ENCODE results near the gene EIF3F.

EIF3F gene

GRCh38 chr11:8008212-8008611 lies 21.1 kb downstream of the EIF3F start:
- Mint-ChIP-seq H3K27me3 (ENCODE audit: low read depth) (peaks cover 12% of the 10 kb centered on the region), H3K4me1 (no peaks in the 10 kb centered on the region), H3K27ac (no peak overlapping the region), H3K9me3 (no peaks in the 10 kb centered on the region), H3K36me3 (ENCODE audit: low read depth) (no peaks in the 10 kb centered on the region), H3K4me3 (no peak overlapping the region)
- TF ChIP-seq, protein P1, sequence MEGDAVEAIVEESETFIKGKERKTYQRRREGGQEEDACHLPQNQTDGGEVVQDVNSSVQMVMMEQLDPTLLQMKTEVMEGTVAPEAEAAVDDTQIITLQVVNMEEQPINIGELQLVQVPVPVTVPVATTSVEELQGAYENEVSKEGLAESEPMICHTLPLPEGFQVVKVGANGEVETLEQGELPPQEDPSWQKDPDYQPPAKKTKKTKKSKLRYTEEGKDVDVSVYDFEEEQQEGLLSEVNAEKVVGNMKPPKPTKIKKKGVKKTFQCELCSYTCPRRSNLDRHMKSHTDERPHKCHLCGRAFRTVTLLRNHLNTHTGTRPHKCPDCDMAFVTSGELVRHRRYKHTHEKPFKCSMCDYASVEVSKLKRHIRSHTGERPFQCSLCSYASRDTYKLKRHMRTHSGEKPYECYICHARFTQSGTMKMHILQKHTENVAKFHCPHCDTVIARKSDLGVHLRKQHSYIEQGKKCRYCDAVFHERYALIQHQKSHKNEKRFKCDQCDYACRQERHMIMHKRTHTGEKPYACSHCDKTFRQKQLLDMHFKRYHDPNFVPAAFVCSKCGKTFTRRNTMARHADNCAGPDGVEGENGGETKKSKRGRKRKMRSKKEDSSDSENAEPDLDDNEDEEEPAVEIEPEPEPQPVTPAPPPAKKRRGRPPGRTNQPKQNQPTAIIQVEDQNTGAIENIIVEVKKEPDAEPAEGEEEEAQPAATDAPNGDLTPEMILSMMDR (IDR thresholded peaks at IDR 0.05; ENCODE audit: unreplicated experiment in 3 of 3): no peak

- no peaks in the 10 kb centered on the region for H3K4me1 Mint-ChIP-seq
- no peaks in the 10 kb centered on the region for H3K36me3 Mint-ChIP-seq (ENCODE audit: low read depth)
- H3K4me3 Mint-ChIP-seq: no peak overlapping the region
- TF ChIP-seq, protein P1 (IDR thresholded peaks at IDR 0.05; ENCODE audit: unreplicated experiment in 3 of 3): no peak
- no peak overlapping the region for H3K27ac Mint-ChIP-seq
- H3K9me3 Mint-ChIP-seq: no peaks in the 10 kb centered on the region
- peaks cover 15% of the 10 kb centered on the region for H3K27me3 Mint-ChIP-seq (ENCODE audit: low read depth)
Observed at GRCh38 chr11:8009856-8010255, 22.7 kb downstream of the EIF3F start.

GRCh38 chr11:8011371-8011770 lies 24.2 kb downstream of the EIF3F start:
- Mint-ChIP-seq H3K27ac (no peak overlapping the region), H3K27me3 (ENCODE audit: low read depth) (peaks cover 31% of the 10 kb centered on the region), H3K36me3 (ENCODE audit: low read depth) (no peaks in the 10 kb centered on the region), H3K4me3 (no peak overlapping the region), H3K4me1 (no peaks in the 10 kb centered on the region), H3K9me3 (no peaks in the 10 kb centered on the region)
- TF ChIP-seq, protein P1 (IDR thresholded peaks at IDR 0.05; ENCODE audit: unreplicated experiment in 3 of 3): no peak

- Mint-ChIP-seq H3K27ac (no peak overlapping the region), H3K27me3 (ENCODE audit: low read depth) (peaks cover 37% of the 10 kb centered on the region), H3K36me3 (ENCODE audit: low read depth) (no peaks in the 10 kb centered on the region), H3K4me1 (no peaks in the 10 kb centered on the region), H3K4me3 (no peak overlapping the region), H3K9me3 (no peaks in the 10 kb centered on the region)
- TF ChIP-seq, protein P1 (IDR thresholded peaks at IDR 0.05; ENCODE audit: unreplicated experiment in 3 of 3): no peak
Observed at GRCh38 chr11:8011981-8012444, 24.9 kb downstream of the EIF3F start.

- Mint-ChIP-seq H3K27ac (no peak overlapping the region), H3K36me3 (ENCODE audit: low read depth) (no peaks in the 10 kb centered on the region), H3K4me1 (peaks cover 10% of the 10 kb centered on the region), H3K9me3 (no peaks in the 10 kb centered on the region), H3K27me3 (ENCODE audit: low read depth) (peaks cover 54% of the 10 kb centered on the region), H3K4me3 (no peak overlapping the region)
- TF ChIP-seq, protein P1 (IDR thresholded peaks at IDR 0.05; ENCODE audit: unreplicated experiment in 3 of 3): no peak
Observed at GRCh38 chr11:8013833-8014232, 26.7 kb downstream of the EIF3F start.

GRCh38 chr11:8015753-8016239 lies 28.7 kb downstream of the EIF3F start:
- H3K9me3 Mint-ChIP-seq: no peaks in the 10 kb centered on the region
- no peak overlapping the region for H3K27ac Mint-ChIP-seq
- peaks cover 17% of the 10 kb centered on the region for H3K4me1 Mint-ChIP-seq
- H3K27me3 Mint-ChIP-seq (ENCODE audit: low read depth): peaks cover 59% of the 10 kb centered on the region
- TF ChIP-seq, protein P1 (IDR thresholded peaks at IDR 0.05; ENCODE audit: unreplicated experiment in 3 of 3): no peak
- H3K4me3 Mint-ChIP-seq: no peak overlapping the region
- no peaks in the 10 kb centered on the region for H3K36me3 Mint-ChIP-seq (ENCODE audit: low read depth)

Data from nephron (organoid).